GM18951 (cell line): ENCODE measurements around the gene CD320.
A peak's percentile ranks its signal among the peaks of the same experiment; 100 is the strongest.
"Not testable (repeated sequence)": the region's sequence is repeated elsewhere in the genome, so short reads cannot be mapped to it uniquely, and the experiment has no call there.

Source experiments
- POLR2A ChIP-seq: IDR thresholded peaks from 4 replicates; pipeline ENCODE4 v1.6.1; 2011; ENCODE audit warnings: mild to moderate bottlenecking; ENCODE audit not compliant: insufficient read length, insufficient read depth; ENCODE audit errors: extremely low read depth
- in situ Hi-C: fragments of 300-500 bp; cut with MboI; formaldehyde crosslinking; loops from one replicate; pipeline ENCODE4 v1.12.0; 2022; ENCODE audit warnings: low sequenced_read_pairs, mixed read lengths, inconsistent platforms; ENCODE audit not compliant: unreplicated experiment

The CD320 gene

DNA sequence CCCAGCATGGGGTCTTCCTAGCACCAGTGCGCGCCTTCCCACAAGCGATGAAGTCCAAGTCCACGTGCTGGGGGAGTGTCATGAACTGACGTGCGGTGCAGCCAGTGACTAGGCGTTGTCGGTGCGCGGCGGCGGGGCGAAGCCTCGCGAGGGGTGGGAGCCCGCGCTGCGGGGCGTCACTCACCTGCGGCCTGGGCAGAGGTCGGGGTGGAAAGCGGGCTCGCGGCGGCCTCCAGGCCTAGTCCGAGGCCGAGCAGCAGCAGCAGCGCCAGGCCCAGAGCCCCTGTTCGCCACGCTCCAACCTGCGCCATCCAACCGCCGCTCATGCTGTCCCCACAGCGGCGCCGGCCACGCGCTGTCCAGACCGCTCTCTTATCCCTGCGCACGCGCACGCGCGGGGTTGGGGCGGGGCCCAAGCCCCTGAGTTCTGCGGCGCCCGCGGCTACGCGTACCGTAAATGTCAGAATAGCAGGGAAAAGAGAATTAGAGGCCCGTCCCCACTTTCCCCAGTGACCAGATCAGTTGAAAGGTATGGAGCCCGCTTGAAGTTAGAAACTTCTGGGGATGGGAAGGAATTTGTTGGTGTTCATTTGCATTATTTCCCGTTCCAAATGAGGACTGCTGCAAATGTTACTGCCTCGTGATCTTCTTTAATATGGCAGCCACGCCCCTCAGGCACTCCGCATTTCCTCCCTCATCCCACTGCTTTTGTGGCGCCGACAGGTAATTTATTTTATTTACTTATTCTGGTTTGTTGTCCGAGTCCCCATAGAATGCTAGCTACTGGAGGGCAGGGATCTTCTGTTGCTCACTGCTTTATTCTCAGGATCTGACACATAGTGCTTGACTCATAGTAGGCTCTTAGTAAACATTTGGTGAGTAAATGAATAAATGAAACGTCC, at the start of gene CD320:
Gene CD320, minus strand, starts transcription at position 394 of the 902 bp plus-strand sequence. Its CDS starts 68 bp downstream, at position 326.
- in situ Hi-C loops, result no loop called here
- peak; percentile 87 for TF ChIP-seq POLR2A

DNA sequence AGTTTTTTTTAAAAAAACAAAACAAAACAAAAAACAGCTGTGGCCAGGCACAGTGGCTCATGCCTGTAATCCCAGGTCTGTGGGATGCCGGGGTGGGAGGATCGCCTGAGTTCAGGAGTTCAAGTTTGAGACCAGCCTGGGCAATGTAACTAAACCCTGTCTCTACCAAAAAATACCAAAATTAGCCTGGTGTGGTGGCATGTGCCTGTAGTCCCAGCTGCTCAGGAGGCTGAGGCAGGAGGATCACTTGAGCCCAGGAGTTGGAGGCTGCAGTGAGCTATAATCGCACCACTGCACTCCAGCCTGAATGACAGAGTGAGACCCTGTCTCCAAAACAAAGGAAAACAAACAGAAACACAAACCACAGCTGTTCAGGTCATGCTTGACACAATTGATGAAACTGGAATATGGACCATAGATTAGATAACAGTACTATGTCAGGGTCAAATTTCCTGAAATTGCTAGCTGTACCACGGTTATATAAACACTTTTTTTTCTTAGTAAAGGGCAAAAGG, 48.9 kb upstream of the CD320 start:
- in situ Hi-C loops, result no loop called here
- TF ChIP-seq POLR2A, result no peak

DNA sequence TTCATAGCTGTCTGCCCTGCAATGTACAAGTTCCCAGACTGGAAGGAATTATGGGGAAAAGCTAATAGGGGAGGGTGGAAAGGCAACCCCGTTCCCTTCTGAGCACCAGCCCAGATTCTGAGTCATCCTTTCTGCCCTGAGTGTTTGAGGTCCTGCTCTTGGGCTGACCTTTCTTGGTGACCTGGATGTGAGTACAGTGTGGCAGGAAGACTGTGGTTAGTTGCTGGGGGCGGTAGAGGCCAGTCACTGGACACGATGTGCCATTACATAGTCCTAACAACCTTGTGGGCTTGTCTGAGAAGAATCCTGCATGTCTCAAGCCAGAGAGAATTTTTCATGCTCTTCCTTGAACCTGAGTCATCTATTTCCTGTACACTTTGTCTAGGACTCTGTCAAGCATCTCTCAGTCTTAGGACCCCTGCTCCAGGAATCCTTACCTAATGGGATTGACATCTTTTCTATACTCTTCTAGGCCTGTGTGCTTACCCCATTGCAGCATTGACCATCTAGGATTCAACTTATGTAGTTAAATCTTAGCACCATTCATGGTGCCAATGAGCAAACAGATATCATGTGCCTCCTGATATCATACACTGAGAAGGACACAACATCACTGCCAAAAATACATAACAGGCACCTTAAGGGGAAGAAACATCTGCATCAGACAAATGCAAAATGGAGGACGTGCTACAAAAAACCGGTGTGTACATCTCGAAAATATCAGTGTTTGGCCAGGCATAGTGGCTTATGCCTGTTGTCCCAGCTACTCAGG, 47.7 kb upstream of the CD320 start:
- no peak for TF ChIP-seq POLR2A
- in situ Hi-C loops, result no loop called here

DNA sequence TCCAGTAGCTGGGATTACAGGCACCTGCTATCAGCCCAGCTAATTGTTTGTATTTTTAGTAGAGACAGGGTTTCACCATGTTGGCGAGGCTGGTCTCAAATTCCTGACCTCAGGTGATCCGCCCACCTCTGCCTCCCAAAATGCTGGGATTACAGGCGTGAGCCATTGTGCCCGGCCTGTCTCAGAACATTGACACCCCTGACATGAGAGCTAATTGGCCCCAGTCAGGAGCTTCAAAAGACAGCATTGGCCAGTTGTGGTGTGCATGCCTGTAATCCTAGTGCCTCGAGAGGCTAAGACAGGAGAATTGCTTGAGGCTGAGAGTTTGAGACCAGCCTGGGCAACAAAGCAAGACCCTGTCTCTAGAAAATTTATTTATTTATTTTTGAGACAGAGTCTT, 44.7 kb upstream of the CD320 start:
- in situ Hi-C loops, result not testable (repeated sequence)

DNA sequence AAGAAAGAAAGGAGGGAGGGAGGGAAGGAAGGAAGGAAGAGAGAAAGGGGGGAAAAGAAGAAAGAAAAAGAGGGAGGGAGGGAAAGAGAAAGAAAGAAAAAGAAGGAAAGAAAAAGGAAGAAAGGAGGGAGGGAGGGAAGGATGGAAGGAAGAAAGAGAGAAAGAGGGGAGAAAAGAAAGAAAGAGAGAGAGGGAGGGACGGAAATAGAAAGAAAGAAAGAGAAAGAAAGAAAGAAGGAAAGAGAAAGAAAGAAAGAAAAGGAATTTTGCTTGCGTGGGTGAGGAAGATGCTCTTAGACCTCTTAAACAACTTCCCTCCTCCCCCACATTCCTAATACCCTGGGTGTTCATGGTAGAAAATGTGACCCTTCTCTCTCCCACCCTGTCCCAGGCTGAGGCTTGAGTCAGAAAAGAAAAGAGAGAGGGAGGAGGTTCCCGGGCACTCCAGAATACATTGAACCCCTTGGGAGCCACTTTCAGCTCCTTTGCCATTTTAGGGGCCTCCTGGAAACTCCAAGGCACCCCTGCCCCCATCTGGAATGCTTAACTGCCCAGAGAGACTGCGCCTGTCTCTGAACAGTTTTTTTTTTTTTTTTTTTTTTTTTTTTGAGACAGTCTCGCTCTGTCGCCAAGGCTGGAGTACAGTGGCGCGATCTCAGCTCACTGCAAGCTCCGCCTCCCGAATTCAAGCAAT, 44.1 kb upstream of the CD320 start:
- in situ Hi-C loops, result no loop called here
- no peak for TF ChIP-seq POLR2A

DNA sequence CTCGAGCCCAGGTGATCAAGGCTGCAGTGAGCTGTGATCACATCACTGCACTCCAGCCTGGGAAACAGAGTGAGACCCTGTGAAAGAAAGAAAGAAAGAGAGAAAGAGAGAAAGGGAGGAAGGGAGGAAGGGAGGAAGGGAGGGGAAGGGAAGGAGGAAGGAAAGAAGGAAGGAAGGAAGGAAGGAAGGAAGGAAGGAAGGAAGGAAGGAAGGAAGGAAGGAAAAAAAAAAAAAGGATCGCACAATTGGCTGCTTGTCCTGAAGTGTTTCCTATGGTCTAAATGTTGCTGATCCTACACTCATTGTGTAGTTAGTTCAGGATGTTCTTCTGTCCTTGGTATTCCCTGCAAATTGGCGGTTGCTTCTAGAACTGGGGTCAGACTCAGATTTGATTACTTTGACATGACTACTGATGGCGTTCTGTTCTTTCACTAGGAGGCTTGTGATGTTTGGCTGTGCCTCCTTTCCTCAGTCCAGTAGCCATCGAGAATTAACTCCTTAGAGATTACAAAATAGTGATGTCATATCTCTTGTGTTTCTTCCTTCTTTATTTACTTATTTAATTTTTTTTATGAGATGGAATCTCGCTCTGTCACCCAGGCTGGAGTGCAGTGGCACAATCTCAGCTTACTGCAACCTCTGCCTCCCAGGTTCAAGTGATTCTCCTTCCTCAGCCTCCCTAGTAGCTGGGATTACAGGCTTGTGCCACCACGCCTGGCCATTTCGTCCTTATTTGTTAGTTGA, 41.6 kb upstream of the CD320 start:
- in situ Hi-C loops, result not testable (repeated sequence)

DNA sequence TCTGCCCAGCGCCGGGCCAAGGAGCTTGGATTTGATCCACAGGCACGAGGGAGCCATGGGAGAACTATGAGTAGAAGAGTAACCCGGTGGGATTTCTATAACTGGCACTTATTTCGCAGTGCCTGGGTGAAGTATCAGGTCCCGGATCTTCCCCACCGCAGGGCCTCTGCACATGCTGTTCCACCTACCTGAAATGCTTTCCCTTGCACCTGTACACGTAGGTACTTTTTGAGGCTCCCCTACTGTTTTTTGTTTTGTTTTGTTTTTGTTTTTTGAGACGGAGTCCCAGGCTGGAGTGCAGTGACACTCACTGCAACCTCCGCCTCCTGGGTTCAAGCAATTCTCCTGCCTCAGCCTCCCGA, 35.3 kb upstream of the CD320 start:
- in situ Hi-C loops, result no loop called here
- TF ChIP-seq POLR2A, result no peak

DNA sequence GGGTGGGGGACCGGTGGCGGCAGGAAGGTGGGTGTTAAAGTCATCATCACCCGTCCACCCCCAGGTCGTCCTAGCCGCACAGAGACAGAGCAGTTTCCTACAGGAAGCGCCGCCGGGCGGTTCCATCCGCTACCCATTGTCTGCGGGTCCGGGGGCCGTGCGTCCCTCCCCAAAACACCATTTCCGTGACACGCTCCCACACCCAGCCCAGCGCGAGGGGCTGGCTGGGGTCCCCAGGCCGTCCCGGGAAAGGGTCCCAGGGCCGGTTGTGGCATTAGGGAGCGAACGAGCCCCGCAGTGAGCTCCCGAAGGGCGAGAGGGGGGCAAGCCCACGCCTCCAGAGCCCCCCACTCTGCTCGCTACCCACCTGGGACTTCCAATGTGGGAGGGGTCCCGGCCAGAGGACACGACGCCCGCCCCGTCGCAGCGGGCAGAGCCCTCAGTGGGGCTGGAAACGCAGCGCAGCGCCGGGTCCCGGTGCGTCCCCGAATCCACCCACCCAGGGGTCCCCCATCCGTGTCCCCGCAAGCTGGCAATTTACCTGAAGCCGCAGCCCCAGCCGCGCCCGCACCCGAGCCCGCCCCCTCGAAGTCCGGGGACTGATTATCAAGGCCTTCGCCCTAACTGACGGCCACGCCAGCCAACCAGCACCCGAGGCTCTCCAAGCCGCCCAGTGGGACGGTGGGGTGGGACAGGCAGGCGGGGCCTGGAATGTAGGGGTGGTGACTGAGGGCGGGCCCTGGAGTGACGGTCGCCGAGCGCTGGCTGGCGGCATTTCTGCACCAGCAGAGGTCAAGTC, 34.7 kb upstream of the CD320 start, which contains the start of gene KANK3:
Gene KANK3, minus strand, starts transcription at position 579 of the 799 bp plus-strand sequence. CDS start 5,434 bp downstream, outside the sequence.
- in situ Hi-C loops, result no loop called here

DNA sequence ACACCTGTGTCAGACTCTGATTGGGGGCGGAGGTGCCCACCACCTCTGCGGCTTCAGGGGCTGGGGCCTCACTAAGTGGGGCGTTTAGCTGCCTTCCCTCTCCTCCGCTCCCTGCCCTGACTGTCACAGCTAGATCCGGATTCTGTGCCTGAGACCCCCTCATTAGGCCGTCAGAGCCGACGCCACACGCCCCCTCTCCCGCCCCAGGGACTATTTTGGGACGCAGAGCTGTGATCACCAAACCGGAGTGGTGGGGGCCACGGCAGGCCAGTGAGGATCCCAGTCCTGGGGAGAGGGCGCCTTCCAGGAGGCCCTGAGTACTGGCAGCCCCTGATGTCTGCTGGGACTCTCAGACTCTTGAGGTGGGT, 34.1 kb upstream of the CD320 start:
- TF ChIP-seq POLR2A, result no peak
- in situ Hi-C loops, result no loop called here

More for the DNA sequence above, 34.7 kb upstream of the CD320 start, which contains the start of gene KANK3:
- TF ChIP-seq POLR2A, result no peak

DNA sequence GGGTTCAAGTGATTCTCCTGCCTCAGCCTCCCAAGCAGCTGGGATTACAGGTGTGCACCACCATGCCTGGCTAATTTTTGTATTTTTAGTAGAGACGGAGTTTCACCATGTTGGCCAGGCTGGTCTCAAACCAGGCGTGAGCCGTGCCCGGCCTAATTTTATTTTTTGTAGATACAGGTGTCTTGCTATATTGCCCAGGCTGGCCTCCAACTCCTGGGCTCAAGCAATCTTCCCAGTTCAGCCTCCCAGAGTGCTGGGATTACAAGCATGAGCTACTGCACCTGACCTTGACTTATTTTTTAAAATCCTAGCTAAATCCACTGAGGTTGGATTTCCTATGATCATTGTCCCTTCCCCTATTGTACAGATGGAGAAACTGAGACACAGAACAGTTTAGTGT, 33.3 kb upstream of the CD320 start:
- in situ Hi-C loops, result not testable (repeated sequence)

DNA sequence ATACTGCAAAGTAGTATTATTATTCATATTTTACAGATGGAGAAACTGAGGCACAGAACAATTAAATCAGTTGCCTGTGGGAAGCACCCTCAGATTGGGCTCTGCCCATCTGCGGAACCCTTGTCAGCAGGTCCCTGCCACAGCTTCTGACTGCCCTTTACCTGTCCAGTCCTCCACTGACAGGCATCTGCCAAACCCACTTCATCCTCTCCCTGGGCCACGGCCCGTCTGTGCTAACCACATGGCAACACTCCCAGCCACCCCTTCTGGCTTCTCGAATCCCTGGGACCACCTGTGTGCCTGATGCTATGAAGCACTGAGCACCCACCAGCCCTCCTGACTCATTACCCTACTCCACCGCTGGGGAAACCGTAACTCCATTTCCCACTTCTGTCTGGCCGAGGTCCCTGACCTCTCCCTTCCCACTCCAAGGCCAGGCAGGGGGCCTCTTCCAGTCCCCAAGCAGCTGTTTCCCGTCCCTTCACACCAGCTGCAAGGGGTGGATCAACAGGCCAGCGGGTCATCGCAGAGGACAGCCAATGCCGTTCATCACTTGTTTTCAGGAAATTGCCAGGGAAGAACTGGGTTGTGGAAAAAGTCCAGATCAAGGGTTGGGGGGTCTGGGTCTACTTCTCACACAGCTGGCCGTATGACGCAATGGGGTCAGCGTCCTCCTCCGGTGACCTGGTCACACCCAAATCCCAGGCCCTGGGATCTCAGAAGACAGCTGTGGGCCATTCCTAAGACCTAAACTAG, 32.4 kb upstream of the CD320 start:
- in situ Hi-C loops, result no loop called here
- no peak for TF ChIP-seq POLR2A
